Measurements from ENCODE around the gene PFKM.

DNA sequence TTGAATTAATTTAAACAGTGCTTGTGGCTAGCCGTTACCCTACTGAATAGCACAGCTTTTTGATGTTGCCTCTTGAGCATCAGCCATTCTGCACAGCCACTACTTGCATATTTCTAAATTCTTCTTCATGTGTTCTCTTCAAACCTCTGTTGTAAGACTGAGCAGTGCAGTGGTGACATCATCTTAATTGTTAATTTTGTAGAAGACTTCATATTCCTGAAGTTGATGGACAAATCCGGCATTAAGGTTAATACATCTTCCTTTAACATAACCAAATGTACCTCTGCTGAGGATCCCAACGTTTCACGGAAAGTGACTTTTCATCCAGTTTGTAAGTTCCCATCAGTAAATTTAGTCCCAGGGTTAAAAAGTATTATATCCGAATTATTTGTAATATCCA is 38.9 kb upstream of the PFKM start:
- TF ChIP-seq, protein P1, sequence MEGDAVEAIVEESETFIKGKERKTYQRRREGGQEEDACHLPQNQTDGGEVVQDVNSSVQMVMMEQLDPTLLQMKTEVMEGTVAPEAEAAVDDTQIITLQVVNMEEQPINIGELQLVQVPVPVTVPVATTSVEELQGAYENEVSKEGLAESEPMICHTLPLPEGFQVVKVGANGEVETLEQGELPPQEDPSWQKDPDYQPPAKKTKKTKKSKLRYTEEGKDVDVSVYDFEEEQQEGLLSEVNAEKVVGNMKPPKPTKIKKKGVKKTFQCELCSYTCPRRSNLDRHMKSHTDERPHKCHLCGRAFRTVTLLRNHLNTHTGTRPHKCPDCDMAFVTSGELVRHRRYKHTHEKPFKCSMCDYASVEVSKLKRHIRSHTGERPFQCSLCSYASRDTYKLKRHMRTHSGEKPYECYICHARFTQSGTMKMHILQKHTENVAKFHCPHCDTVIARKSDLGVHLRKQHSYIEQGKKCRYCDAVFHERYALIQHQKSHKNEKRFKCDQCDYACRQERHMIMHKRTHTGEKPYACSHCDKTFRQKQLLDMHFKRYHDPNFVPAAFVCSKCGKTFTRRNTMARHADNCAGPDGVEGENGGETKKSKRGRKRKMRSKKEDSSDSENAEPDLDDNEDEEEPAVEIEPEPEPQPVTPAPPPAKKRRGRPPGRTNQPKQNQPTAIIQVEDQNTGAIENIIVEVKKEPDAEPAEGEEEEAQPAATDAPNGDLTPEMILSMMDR (IDR thresholded peaks at IDR 0.05; ENCODE audit: low read depth, low read length) = no peak
- no peak for TF ChIP-seq EZH2phosphoT487 (IDR thresholded peaks at IDR 0.05; ENCODE audit: low read depth)

Measured in OCI-LY3 (cell line).